Stromal cell of bone marrow (primary cell): ENCODE measurements around the gene USP47.

Experiments used
- DNase-seq: peaks from one replicate; pipeline ENCODE4 v3.0.0-alpha.2; 2012; ENCODE audit warnings: low read depth

Gene USP47

DNA sequence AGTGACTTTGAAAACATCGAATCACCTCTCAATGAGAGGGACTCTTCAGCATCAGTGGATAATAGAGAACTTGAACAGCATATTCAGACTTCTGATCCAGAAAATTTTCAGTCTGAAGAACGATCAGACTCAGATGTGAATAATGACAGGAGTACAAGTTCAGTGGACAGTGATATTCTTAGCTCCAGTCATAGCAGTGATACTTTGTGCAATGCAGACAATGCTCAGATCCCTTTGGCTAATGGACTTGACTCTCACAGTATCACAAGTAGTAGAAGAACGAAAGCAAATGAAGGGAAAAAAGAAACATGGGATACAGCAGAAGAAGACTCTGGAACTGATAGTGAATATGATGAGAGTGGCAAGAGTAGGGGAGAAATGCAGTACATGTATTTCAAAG, 100.9 kb downstream of the USP47 start:
- no peak for DNase-seq

- DNase-seq: no peak
These were observed 102.7 kb downstream of the USP47 start for GRCh38 chr11:11944444-11944843.

DNA sequence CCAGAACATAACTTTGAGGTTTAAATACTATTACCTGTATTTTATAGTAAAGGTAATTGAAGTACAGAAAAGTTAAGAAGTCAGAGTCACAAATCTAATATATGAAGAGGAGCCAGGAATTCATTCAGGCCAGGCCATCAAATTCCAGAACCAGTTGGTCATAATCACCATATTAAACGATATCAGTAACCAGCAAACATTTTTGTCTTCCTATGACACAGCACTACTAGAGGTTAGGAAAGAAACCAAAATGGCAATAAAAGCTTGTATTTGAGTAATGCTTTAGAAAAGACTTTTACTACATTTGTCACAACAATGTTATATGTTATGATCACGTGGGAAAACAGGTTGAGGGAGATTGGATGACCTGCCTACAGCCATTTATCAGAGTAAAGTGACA, 104.4 kb downstream of the USP47 start:
- no peak for DNase-seq

- no peak for DNase-seq
These were observed 105.1 kb downstream of the USP47 start for GRCh38 chr11:11946878-11947277.

- no peak for DNase-seq
These were observed 106.1 kb downstream of the USP47 start for GRCh38 chr11:11947825-11948224.

- DNase-seq: no peak
These were observed 106.6 kb downstream of the USP47 start for GRCh38 chr11:11948242-11948947.

GRCh38 chr11:11949482-11949881, 107.7 kb downstream of the USP47 start:
- no peak for DNase-seq

- DNase-seq: no peak
These were observed 110.3 kb downstream of the USP47 start for GRCh38 chr11:11952036-11952435.

- no peak for DNase-seq
These were observed 114.2 kb downstream of the USP47 start for GRCh38 chr11:11956006-11956405.

DNA sequence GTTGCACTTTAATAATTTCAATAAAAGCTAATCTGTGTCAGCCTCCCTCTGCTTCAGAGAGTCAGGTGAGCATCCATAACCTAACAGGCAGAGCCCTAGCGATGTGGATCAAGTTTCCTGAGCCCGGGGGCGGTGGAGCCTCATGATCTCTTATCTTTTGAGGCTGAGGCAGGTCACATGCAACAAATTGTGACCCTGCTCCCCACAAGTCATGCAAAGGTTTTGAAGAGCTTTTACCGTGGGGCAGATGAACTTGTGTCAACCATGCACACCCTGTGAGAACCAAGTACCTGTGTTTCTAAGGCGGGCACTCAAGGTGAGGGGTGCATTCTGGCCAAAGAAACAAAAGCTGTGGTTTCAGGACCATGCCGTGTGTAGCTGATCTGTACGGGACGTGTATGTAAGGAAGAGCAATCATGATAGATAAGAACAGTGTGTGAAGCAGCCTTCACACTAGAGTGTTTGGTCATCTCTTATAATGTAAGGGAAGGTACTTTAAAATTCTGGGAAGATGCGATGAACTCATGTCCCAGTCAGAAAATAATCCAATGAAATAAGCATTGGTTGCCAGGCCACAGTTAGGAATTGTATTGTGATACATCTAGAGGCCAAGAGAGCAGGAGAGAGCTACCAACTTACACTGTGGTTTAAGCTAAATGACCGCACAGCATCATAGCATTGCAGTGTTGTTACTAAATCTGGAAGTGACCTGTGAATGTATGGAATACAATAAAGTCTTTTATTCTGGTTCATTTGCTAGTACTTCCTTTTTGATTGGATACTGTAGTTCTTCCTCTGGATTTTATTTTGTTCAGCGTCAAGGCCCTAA, 116.8 kb downstream of the USP47 start:
- DNase-seq: no peak

DNA sequence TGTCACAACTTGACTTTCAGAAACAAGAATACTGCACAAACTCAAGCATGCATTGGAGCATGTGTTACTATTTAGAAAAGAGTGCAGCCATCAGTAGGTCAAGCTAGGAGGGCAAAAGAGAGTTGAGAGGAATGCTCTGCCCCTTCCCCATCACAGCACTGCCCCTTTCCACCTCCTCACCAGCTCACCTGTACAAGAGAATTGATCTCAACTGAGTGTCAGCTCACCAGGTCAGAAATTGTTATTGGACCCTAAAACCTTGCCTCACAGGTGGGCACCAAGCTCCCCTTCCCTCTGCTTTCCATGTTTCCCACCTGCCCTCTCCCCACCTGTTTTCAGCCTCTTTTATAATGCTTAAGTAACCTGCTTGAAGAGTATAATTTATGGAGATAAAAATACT, 117.8 kb downstream of the USP47 start:
- no peak for DNase-seq

DNA sequence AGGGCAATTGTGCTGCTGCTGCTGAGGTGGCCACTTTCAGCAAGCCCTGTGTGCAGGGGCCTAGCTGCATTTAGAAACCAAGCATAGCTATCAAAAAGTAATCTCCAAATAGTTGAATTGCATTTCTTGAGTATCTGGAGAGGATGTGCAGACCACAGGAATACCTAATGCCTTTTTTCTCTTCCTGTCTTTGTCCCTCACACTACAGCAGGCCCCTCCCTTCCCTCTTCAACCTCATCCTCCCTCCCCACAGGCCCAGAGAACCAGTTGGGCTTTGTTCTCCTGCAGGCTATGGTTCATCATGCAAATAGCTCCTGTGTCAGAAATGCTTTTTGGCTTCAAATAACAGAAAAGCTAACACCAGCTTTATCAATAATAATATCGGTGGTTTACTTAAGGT, 118.9 kb downstream of the USP47 start:
- DNase-seq: no peak

GRCh38 chr11:11961399-11962028, 119.7 kb downstream of the USP47 start:
- no peak for DNase-seq

DNA sequence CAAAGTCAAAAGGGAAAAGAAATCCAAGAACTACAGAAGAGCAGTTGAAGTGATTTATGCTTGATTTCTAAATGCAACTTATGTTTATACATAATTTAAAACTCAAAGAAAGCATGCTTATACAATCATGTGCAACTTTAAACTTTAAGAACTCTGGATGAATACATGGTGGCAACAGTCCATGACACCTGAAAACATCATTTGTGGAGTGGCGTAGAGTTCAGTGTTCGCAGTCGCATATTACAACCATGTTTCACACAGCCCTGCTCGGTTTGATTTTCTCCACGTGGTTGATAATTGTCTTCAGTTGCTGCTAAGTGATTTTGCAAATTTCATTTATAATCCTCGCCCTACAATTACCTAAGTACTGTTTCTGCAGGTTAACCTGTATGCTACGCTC, 121.3 kb downstream of the USP47 start:
- DNase-seq: no peak

DNA sequence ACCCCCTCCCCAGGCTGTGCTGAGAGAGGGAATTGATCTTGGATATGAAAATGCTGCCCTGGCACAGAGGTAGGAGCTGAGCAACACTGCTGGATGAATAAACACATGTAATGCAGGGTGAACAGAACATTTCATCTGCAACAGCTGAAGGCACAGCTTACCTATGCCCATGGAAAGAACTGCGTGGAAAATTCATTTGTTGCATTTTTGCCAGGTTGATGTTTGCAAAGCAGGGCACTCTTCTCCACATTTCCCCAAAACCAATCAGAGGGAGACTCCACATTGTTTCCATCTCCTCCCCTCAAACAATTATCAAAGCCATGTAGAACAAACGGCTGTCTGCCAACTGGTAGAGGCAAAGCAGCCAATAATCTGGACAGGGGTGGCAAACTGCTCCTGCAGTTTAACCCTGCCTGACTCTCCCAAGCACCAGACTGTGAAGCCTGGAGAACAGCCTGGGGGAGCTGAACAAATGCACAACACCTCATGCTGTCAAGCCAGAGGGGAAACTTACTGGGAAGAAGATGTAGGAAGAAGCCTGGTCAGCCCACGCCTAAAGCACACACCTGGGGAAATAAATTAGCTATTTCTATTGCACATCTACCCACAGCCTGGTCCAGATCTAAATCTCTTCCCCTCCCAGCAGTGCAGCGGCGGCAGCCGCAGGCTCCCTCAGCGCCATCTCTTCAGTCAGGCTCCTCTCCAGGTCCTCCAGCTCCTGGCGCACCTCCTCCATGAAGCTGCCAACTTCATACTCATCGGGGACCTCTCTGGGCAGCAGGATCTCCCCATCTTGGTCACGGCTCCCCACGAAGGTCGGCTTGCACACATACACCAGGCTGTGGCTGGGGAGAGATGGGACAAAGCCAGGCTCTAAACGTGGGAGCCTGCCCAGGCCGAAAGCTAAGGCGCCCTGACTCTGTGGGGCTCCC, 122.3 kb downstream of the USP47 start:
- no peak for DNase-seq

DNA sequence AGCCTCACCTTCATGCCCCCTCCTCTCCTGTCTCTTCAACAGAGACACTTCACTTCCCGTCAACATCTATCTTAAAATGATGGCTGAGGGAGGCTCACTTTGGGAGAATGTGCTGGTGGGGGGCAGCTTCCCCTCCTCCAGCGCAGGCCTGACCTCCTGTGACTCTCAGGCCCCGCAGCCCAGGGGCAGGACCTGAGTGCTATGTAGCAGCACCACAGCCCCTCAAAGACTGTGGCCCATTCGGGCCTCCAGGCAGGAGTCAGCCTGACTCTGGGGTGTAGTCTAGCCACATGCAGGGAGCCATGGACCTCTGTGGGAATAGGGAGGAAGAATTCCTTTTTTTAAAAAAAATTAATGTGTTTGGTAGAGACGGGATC, 123.0 kb downstream of the USP47 start:
- no peak for DNase-seq

GRCh38 chr11:11965192-11965591, 123.4 kb downstream of the USP47 start:
- DNase-seq: no peak

- DNase-seq: no peak
These were observed 124.0 kb downstream of the USP47 start for GRCh38 chr11:11965656-11966353.

- DNase-seq: no peak
These were observed 124.6 kb downstream of the USP47 start for GRCh38 chr11:11966354-11966741.

DNA sequence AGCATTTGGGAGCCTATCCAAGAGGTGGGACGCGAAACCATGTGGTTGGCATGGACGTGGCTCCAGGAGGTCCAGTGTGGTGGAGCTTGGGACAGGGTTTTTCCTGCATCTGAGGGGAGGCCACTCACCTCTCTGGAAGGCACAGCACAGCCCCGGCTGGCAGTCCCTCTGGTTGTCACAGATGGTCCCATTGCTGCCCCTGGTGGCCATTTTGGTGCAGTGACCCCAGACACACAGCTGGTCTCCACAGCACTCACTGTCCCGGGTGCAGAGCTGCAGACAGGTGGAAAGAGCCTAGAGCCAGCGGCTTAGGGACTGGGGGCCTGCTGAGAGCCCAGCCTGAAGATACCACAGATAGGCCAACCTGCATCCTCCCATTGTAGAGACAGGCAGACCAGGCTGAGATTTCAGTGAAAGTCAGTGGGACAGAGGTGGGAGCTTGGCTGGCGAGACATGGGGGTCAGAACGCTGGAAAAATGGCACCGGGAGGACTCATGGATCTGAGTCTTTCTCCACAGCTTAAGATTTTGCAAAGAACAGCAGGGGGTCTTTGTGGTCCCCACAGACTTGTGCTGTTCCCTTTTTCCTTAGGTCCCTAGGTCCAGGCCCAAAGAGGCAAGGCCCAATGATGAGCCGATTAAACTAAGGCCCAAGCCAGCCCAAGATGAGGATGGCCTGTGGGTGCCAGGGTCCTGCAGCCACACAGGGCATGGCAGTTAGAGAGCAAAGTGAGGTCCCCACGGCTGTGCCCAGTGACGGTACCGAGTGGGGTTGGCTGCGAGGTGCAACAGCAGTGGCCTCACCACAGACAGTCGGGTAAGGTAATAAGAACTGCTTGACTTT, 125.3 kb downstream of the USP47 start:
- DNase-seq: no peak
